Activated CD8-positive, alpha-beta T cell treated with anti-CD3 and anti-CD28 coated beads for 36 hours (primary cell): ENCODE data around the gene KIAA2012. TPM values are rescaled to one million over a fixed set of nuclear protein-coding genes. Genes with fewer than 3 reads are reported as not detected.

Experiments
- ATAC-seq: fragments of 200-7000 bp; cut with Tn5 transposase; one replicate; pipeline ENCODE4 v1.10.0; 2021; ENCODE audit warnings: mild to moderate bottlenecking, moderate library complexity
- CTCF ChIA-PET: fragments of 350-600 bp; sonication (Branson Sonifier 250); formaldehyde crosslinking; loops from one replicate; lab custom pipeline; 2021; ENCODE audit warnings: antibody characterized with exemption; lab: Charles Lee
- POLR2A ChIA-PET: fragments of 350-600 bp; sonication (Branson Sonifier 250); formaldehyde crosslinking; loops from one replicate; lab custom pipeline; 2021; ENCODE audit warnings: antibody characterized with exemption; lab: Charles Lee
- DNase-seq: peaks from one replicate; pipeline ENCODE4 v3.0.0-alpha.2; 2020
- H3K27ac Mint-ChIP-seq: one replicate; pipeline ENCODE4 v1.8.0; 2021; ENCODE audit warnings: mild to moderate bottlenecking, mixed read lengths
- H3K27me3 Mint-ChIP-seq: one replicate; pipeline ENCODE4 v1.8.0; 2021; ENCODE audit warnings: mixed read lengths
- H3K36me3 Mint-ChIP-seq: one replicate; pipeline ENCODE4 v1.8.0; 2021; ENCODE audit warnings: low read depth, mixed read lengths
- H3K4me1 Mint-ChIP-seq: one replicate; pipeline ENCODE4 v1.8.0; 2021; ENCODE audit warnings: low read depth, mixed read lengths
- H3K4me3 Mint-ChIP-seq: one replicate; pipeline ENCODE4 v1.8.0; 2021; ENCODE audit warnings: mild to moderate bottlenecking, moderate library complexity, mixed read lengths
- H3K9me3 Mint-ChIP-seq: one replicate; pipeline ENCODE4 v1.8.0; 2021; ENCODE audit warnings: mixed read lengths
- intact Hi-C: fragments of 100-400 bp; cut with micrococcal nuclease; formaldehyde crosslinking; loops from one replicate; pipeline ENCODE4 v1.10.0; 2022
- total RNA-seq, 2 experiments: library from RNA; stranded (reverse); gene quantifications; one replicate each; pipeline ENCODE4 v1.2.3, GENCODE V29; 2021
- TF ChIP-seq, protein P1 (sequence below): fragments of 200-600 bp; IDR thresholded peaks from one replicate; pipeline ENCODE4 v1.8.0; 2022; ENCODE audit warnings: antibody characterized with exemption, mild to moderate bottlenecking

The KIAA2012 gene
- total RNA-seq, 2 experiments from 2014 or later: not detected

DNA sequence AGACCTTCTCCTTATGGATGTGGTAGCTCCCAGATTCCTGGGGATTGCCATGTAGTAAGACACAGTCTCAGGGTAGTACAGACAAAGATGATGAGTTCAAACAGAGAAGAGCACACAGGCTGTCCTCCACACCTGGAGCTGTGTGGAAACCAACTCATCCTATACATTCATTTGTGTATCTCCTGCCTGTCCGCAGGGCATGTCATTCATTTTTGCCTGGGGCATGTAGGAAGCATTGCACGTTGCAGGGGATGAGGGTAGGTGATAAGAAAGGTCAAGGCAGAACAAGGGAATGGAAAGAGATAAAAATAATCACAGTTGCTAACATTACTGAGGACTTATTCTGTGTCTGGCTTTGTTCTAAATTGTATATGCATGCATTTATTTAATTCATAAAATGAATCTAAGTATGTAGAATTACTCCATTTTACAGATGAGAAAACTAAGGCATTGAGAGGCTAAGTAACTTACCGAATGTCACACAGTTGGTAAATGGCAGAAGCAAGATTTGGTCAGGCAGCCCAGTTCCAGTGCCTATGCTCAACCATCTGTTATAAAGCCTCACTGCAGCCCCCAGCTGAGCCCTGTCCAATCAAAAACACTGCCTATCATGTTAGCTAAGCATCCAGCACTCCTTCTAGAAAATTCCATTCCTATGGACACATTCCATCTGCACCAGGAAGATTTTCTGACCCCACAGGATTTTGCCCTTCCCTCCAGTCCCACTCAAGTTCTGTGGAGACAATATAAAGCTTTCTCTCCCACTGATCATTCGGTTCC, 84.3 kb downstream of the KIAA2012 start:
- peaks cover 3% of the 10 kb centered on the region for H3K4me1 Mint-ChIP-seq
- no peaks in the 10 kb centered on the region for H3K36me3 Mint-ChIP-seq
- CTCF ChIA-PET: no interaction called here

DNA sequence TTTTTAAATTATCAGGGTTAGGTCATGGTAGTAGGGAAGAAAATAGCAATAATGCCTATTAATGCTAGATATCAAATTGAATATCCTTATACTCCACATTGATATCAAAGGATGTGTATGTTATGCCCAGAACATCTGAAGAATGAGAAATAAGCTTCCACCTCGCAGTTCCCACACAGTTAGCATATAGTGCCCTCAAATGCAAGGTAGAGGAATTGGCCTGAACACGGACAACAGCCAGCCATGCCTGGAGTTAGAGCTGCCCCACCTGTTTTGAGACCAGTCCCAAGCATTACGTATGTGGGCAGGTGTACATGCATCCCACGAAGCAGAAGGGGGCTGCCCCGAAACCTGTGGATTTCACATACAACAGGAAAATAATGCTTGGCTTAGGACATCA, 85.7 kb downstream of the KIAA2012 start:
- ChIA-PET CTCF (no interaction called here), POLR2A (no interaction called here)
- no peak overlapping the region for H3K27ac Mint-ChIP-seq
- no peaks in the 10 kb centered on the region for H3K36me3 Mint-ChIP-seq
- DNase-seq: no peak
- H3K4me3 Mint-ChIP-seq: no peak overlapping the region
- H3K9me3 Mint-ChIP-seq: no peaks in the 10 kb centered on the region
- intact Hi-C loops: no loop called here
- peaks cover 3% of the 10 kb centered on the region for H3K4me1 Mint-ChIP-seq
- no peak for ATAC-seq
- TF ChIP-seq, protein P1, sequence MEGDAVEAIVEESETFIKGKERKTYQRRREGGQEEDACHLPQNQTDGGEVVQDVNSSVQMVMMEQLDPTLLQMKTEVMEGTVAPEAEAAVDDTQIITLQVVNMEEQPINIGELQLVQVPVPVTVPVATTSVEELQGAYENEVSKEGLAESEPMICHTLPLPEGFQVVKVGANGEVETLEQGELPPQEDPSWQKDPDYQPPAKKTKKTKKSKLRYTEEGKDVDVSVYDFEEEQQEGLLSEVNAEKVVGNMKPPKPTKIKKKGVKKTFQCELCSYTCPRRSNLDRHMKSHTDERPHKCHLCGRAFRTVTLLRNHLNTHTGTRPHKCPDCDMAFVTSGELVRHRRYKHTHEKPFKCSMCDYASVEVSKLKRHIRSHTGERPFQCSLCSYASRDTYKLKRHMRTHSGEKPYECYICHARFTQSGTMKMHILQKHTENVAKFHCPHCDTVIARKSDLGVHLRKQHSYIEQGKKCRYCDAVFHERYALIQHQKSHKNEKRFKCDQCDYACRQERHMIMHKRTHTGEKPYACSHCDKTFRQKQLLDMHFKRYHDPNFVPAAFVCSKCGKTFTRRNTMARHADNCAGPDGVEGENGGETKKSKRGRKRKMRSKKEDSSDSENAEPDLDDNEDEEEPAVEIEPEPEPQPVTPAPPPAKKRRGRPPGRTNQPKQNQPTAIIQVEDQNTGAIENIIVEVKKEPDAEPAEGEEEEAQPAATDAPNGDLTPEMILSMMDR: no peak
- H3K27me3 Mint-ChIP-seq: peaks cover 5% of the 10 kb centered on the region

More for the DNA sequence above, 84.3 kb downstream of the KIAA2012 start:
- POLR2A ChIA-PET: no interaction called here
- TF ChIP-seq, protein P1: no peak
- no peak overlapping the region for H3K4me3 Mint-ChIP-seq
- no peak overlapping the region for H3K27ac Mint-ChIP-seq
- peaks cover 13% of the 10 kb centered on the region for H3K27me3 Mint-ChIP-seq
- ATAC-seq (no peak), DNase-seq (no peak)
- intact Hi-C loops: no loop called here
- no peaks in the 10 kb centered on the region for H3K9me3 Mint-ChIP-seq

DNA sequence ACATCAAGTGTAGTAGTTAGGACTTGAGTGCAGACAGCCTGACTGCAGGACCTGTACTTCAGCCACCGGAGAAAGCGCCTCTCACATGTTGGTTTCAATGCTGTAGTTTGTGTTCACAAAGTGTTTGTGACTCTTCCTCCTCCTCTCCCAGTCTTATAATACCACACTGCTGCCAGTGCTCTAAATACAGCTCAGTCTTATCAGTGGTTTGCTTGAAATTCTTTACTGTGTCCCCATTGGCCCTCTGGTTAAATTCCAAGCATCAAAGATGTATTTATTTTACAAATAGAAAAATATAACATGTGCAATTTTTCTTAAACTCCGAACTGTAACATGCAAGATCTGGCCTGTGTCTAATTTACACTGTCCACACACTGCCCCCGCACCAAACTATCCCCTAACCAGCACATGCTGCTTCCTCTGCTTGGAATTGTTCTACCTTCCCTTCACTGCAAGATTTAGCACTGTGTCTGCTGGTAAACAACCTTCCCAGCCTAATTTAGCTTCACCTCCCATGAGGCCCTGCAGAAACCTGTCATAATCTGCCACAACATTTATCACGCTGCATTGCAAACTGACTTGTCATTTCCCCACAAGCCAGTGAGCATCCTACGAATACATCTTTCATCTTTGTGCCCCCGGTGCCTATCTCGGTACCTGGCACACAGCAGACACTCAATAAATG, 88.2 kb downstream of the KIAA2012 start:
- no peak for ATAC-seq
- H3K36me3 Mint-ChIP-seq: no peaks in the 10 kb centered on the region
- H3K4me1 Mint-ChIP-seq: peaks cover 3% of the 10 kb centered on the region
- TF ChIP-seq, protein P1: no peak
- no peak for DNase-seq
- peaks cover 4% of the 10 kb centered on the region for H3K27me3 Mint-ChIP-seq
- CTCF ChIA-PET: interaction anchor here (1.4 kb wide), 1 partner anchor 17 kb away, joined by 4 read pairs; no protein-coding TSS in a partner anchor
- H3K9me3 Mint-ChIP-seq: no peaks in the 10 kb centered on the region
- intact Hi-C loops: no loop called here
- POLR2A ChIA-PET: no interaction called here
- H3K27ac Mint-ChIP-seq: no peak overlapping the region
- H3K4me3 Mint-ChIP-seq: no peak overlapping the region

DNA sequence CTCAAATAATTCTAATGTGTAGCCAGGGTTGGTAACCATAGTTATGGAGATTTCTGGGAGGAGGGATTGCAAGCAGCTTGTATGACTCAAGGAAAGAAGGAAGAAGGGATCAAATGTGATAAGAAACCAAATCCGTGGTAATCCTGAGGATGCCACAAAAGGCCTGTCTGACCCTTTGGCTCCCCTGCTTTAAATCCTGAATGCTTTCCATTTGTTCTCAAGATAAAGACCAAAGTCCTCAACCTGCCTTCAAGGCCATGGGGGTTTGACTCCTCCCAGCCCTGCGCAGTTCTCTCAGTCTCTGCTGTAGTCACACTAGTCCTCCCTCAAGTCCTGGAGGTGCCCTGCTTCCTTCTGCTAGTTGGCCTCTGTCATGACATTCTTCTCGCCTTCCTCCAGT, 91.4 kb downstream of the KIAA2012 start:
- Mint-ChIP-seq H3K36me3 (no peaks in the 10 kb centered on the region), H3K4me3 (no peak overlapping the region), H3K9me3 (no peaks in the 10 kb centered on the region), H3K27ac (no peak overlapping the region), H3K4me1 (peaks cover 12% of the 10 kb centered on the region), H3K27me3 (peaks cover 3% of the 10 kb centered on the region)
- ATAC-seq (no peak), DNase-seq (no peak)
- TF ChIP-seq, protein P1: no peak
- POLR2A ChIA-PET: interaction anchor here (0.8 kb wide), 1 partner anchor 9 kb away, joined by 3 read pairs; no protein-coding TSS in a partner anchor
- intact Hi-C loops: no loop called here
- CTCF ChIA-PET: interaction anchor here (3.3 kb wide), 1 partner anchor 14 kb away, joined by 11 read pairs; no protein-coding TSS in a partner anchor

DNA sequence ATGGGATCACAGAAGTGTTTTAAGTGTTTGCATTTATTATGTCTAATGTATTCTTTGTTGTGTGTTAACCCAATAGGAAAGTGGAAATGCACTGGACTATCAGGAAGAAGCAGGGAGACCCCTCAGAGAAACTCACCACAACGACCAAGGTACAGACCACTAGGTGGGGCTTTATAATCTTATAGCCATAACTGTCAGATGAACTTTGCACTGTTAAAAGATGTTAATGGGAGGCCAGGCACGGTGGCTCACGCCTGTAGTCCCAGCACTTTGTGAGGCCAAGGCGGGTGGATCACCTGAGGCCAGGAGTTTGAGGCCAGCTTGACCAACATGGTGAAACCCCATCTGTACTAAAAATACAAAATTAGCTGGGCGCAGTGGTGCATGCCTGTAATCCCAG, 92.2 kb downstream of the KIAA2012 start:
- Mint-ChIP-seq H3K9me3 (no peaks in the 10 kb centered on the region), H3K27me3 (peaks cover 6% of the 10 kb centered on the region), H3K4me3 (no peak overlapping the region), H3K27ac (no peak overlapping the region), H3K4me1 (peaks cover 12% of the 10 kb centered on the region), H3K36me3 (no peaks in the 10 kb centered on the region)
- DNase-seq: no peak
- CTCF ChIA-PET: interaction anchor here (1.0 to 3.3 kb wide), 3 partner anchors 10 to 304 kb away, joined by 3 to 11 read pairs (median 3); no protein-coding TSS in a partner anchor
- intact Hi-C loops: no loop called here
- POLR2A ChIA-PET: no interaction called here
- no peak for ATAC-seq
- TF ChIP-seq, protein P1: no peak
